ENCODE measurements around the gene PRDM16.

Gene PRDM16

GRCh38 chr1:3195480-3195815 lies 126.4 kb downstream of the PRDM16 start:
- DNase-seq (ENCODE audit: extremely low read depth in 1 of 2, low read depth in 1 of 2): no peak

GRCh38 chr1:3195966-3196515 lies 127.0 kb downstream of the PRDM16 start:
- DNase-seq (ENCODE audit: extremely low read depth in 1 of 2, low read depth in 1 of 2): no peak

DNA sequence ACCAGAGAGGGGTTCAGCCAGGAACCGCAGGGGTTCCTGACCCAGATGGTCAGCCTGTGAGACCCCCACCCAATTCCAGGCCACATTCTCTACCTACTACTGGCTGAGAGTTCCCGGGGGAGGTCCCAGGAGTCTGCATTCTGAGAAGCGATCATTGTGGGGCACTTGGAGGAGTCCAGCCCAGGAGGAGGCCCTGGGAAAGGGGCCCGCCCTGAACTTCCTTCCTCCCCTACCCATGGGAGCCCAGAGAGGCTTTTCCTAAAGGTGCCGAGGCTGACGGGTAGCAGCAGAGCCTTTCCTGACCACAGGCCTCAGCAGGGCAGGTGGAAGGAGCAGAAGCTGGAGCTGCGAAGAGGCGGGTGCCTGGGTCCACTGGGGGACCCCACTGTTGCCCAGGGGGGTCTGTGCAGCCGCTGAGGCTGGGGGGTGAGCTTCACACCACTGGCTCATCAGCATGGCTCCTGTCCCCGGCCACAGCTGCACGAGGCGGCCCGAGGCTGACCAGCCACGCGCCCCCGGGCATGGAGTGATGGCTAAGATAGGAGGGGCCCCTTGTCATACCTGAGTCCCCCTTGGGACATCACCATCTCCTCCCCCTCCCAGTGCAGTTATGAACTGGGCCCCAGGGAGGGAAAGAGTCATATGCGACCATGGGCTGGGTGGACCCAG lies 127.7 kb downstream of the PRDM16 start:
- no peak for DNase-seq (ENCODE audit: extremely low read depth in 1 of 2, low read depth in 1 of 2)

GRCh38 chr1:3197781-3198316 lies 128.8 kb downstream of the PRDM16 start:
- no peak for DNase-seq (ENCODE audit: extremely low read depth in 1 of 2, low read depth in 1 of 2)

DNA sequence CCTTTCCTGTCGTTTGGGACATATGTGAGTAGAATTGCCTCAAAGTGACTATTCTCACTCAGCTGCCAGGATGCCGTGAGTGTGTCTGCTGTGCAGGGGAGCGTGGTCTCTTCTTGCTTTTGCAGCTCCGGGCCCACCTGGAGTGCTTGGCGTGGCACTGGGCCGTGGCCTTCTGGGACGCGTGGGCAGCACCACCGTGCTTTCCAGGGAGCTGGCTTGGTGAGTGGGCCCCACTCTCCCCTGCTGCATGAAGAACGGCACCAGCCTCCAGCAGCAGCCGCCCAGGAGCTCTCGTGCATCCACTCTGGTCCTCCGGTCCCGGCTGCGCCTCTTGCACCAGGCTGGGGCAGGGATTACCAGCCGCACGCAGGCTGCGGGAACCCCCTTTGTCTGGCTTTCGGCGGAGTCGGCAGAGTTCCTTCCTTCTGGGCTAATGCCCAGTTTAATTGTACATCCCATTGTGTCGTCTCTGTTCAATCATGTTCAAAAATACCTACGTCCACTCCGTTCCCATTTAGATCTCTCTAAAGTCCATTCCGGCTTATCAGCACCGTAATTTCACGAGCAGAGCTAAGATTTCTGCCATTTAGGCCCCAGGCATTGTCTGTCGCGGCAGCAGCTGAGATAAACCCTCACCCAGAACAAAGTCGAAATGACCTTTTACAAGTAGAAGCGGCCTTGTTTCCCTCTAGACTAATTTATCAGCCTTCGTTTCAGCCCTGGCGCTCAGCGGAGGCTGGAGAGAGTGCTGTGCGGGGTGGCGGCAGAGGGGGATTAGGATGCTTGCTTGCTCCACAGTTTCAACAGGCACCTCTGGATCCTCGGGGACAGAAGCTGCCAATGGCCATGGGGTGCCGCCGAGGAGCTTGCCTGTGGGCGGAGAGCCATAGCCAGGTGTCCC lies 129.6 kb downstream of the PRDM16 start:
- DNase-seq (ENCODE audit: extremely low read depth in 1 of 2, low read depth in 1 of 2): no peak

- no peak for DNase-seq (ENCODE audit: extremely low read depth in 1 of 2, low read depth in 1 of 2)
These were observed 135.7 kb downstream of the PRDM16 start for GRCh38 chr1:3204725-3205124.

- no peak for DNase-seq (ENCODE audit: extremely low read depth in 1 of 2, low read depth in 1 of 2)
These were observed 136.8 kb downstream of the PRDM16 start for GRCh38 chr1:3205815-3206214.

GRCh38 chr1:3206696-3207095 lies 137.7 kb downstream of the PRDM16 start:
- DNase-seq (ENCODE audit: extremely low read depth in 1 of 2, low read depth in 1 of 2): no peak

GRCh38 chr1:3207217-3207848 lies 138.3 kb downstream of the PRDM16 start:
- DNase-seq (ENCODE audit: extremely low read depth in 1 of 2, low read depth in 1 of 2): no peak

- DNase-seq (ENCODE audit: extremely low read depth in 1 of 2, low read depth in 1 of 2): no peak
These were observed 139.8 kb downstream of the PRDM16 start for GRCh38 chr1:3208819-3209200.

DNA sequence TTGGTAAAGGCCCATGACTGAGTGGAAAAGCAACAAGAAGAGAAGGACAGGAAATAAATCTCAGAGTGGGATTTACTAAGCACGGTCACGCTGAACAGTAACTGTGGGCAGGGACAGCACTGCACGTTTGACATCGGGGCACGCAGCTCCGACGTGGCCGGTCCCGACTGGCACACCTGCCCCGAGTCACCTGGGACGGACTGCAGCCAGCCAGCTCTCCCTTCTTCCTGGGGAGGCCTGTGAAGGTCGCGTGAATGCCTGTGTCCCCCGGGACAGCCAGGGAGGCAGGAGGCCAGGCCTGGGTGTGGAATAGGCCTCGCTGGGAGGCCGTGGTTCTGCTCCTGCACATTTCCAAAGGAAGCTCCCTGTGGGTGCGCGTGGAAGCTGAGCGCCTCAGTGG lies 140.2 kb downstream of the PRDM16 start:
- DNase-seq (ENCODE audit: extremely low read depth in 1 of 2, low read depth in 1 of 2): no peak

- DNase-seq (ENCODE audit: extremely low read depth in 1 of 2, low read depth in 1 of 2): no peak
These were observed 142.8 kb downstream of the PRDM16 start for GRCh38 chr1:3211582-3212375.

- no peak for DNase-seq (ENCODE audit: extremely low read depth in 1 of 2, low read depth in 1 of 2)
These were observed 143.7 kb downstream of the PRDM16 start for GRCh38 chr1:3212453-3213355.

DNA sequence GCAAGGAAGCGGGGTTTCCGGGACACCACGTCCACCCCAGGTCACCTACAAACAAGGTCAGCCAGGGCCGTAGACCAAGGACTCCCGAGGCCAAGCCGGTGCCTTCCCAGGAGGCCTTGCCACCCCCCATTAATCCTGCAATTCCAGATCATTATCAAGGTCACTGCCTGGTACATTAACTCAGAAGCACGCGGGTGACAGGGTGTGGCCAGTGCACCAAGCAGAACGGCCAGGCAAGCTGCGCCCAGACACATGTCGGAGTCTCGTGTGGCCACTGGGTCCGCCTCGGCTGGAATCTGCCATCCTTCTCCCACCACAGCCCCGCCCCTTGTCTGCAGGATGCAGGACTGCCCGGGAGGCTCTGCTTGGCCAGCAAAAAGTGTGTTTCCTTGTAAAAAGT lies 144.7 kb downstream of the PRDM16 start:
- no peak for DNase-seq (ENCODE audit: extremely low read depth in 1 of 2, low read depth in 1 of 2)

- DNase-seq (ENCODE audit: extremely low read depth in 1 of 2, low read depth in 1 of 2): no peak
These were observed 146.4 kb downstream of the PRDM16 start for GRCh38 chr1:3215198-3216014.

- DNase-seq (ENCODE audit: extremely low read depth in 1 of 2, low read depth in 1 of 2): no peak
These were observed 147.0 kb downstream of the PRDM16 start for GRCh38 chr1:3216015-3216391.

DNA sequence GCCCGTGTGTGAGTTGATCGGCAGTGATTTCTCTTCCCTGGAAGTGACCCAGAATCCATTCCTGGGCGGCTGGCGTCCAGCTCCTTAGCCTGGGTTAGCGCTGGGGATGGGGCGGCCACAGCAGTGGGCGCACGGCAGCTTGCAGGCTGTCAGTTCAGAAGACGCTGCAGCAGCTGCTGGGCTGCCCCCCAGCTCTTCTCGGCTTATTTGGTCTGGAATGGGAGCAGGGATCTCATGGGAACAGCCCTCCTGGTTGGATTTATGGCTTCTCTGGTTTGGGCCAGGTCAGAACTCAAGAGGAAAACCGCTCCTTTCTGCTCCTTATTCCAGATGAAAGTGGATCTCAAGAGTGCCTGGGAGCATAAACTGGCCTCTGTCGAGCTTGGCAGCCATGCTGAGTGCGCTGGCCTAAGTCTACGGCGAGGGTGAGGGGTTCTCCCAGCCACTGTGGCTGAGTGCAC lies 148.2 kb downstream of the PRDM16 start:
- no peak for DNase-seq (ENCODE audit: extremely low read depth in 1 of 2, low read depth in 1 of 2)

DNA sequence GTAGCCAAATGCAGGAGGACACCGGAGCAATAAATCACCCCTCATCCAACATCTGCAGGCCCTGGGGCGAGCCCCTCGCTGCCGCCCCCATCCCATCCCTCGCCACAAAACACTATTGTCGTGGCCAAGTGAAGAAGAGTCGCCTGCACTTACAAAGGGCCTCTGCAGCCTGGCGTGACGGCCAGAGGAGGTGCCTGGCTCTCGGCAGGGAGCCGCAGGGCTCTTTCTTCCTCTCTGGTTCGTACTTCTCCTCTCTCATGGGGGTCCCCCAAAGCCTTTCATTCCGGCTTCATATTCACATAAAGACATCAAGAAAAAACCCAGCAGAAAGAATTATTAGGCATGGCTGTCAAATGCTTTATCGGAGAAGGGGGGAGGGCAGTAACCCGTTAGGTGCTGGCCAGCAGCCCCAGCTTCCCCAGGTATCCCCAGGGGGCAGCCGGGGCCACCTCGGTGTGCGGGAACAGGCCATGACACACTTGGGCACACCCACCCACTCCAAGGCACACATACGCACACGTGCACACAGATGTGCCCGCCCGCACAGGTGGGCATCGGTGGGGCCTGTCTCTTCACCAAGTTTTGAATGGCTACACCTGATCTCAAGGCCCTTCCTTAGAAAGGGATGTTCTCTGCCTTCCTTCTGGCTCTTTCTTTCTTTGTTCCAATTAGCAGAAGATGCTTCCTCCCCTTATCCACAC lies 149.1 kb downstream of the PRDM16 start:
- DNase-seq (ENCODE audit: extremely low read depth in 1 of 2, low read depth in 1 of 2): no peak

Data from activated CD8-positive, alpha-beta memory T cell treated with anti-CD3 and anti-CD28 coated beads for 1 hour (primary cell).